ENCODE results near the gene MEIS1. TPM values are rescaled to one million over a fixed set of nuclear protein-coding genes. Genes with fewer than 3 reads are reported as not detected.

The MEIS1 gene
- total RNA-seq, 3 donors from 2014 or later = 23.2 to 196 (median 33.4) TPM

DNA sequence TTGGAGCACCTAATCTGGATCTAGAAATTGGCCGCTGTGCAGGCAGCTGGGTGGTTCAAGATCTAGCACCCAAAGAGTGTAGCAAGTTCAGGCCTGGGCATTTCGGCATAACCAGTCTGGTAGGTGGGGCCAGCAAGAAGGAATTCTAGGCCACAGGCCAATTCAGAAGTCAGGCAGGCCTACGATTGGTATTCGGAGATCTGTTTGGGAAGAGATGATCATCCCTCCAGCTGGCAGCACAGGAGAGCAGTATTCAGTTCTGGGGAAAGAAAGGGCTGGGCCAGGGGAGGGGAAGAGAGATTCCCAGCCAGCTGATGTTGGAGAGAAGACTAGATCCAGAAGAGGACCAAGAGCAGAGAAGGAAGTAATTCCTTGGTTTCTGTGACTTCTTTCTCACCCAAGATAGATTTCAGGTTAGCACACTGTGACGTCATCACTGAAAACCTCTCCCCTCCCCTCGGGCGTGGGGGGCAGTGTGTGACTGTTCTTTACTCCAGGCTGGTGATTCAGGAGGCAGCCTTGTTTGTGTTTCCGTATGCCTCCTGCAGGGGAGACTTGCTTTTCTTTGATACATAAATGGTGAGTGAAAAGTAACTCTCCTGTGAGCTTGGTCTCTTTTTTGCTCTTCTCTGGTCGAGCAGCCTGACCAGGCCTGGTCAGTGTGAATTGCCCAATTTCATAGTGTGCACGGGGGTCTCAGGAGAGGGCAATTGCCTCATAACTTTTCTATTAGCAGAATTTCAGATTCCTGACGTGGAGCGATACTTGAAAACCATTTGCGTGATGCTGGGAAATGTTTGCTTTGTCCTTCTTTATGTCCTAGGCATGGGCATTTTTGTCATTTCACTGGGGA is 61.1 kb downstream of the MEIS1 start:
- intact Hi-C loops (cut with DNase I, micrococcal nuclease) = no loop called here
- Histone ChIP-seq H3K4me3 (no peak overlapping the region), H3K4me1 (ENCODE audit: low read depth) (peaks cover 12% of the 10 kb centered on the region), H3K36me3 (ENCODE audit: low read depth) (no peaks in the 10 kb centered on the region), H3K9me3 (no peaks in the 10 kb centered on the region)
- peak; percentile 42 for ATAC-seq
- DNase-seq = no peak
- TF ChIP-seq CTCF (IDR thresholded peaks at IDR 0.05) = no peak

DNA sequence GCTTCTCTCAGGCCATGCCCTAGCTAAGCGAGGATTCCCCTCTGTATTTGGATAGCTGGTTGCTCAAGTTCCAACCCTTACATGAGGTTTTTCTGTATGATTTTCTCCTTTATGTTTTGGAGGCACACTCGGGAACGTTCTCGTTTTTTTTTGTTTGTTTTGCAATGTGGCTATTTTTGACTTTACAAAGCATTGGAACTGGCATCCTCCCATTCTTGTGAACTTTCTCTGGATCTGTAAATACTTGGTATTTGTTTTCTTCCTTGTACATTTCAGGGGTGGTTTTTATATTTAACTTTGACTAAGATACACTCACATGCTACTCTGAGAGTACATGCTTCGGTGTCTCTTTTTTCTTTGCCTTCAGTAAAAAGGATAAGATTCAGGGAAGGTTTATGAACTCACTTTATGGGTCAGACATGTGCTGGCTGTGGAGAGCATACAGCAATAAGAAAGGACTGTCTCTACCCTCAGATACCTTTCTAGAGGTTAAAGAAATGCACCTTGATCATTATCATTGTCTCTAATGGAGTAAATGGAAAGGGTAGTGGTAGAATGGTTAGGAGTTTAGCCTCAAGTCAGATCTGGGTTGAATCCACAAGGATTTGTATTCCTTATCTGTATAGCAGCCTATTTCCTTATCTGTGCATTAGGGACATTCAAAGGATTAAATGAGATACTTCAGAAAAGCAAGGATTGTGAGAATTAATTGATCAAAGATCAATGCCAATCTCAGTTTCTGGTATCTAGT is 61.9 kb downstream of the MEIS1 start:
- no peak for DNase-seq

DNA sequence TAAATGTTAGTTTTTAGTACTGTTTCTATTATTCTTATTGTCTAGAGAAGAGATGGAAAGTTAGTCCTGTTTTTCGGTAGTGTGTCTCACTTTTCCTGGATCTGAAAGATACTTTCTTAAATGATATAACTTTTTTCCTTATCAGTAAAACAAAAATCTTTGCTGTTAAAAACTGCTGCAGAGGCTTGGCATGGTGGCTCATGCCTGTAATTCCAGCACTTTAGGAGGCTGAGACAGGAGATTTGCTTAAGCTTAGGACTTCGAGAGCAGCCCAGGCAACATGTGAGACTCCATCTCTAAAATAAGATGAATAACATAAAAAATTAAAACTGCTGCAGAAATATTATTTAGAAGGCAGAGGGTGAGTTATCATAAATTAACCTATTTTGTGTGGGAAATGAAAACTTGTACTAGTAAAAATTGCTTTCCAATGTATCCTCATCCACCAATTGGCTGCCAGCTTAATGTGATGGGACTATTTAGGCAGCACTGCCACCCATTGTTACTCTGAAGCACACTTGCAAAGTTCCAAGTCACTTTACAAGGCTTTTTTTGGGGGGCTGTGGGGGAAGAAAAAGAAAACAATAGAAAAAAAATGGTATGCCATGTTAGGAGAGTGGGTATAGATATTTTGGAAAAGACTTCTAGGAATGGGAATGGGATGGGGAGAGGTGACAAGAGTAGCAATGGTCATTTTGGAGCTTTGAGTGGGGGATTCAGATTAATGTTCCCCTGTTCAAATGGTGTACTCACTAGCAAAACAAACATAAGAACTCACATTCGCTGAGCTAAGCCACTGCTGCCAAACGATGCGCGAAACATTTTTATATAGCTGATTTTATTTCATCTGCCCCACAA is 62.7 kb downstream of the MEIS1 start:
- intact Hi-C loops (cut with DNase I, micrococcal nuclease) = no loop called here
- no peaks in the 10 kb centered on the region for H3K36me3 ChIP-seq (ENCODE audit: low read depth)
- no peak overlapping the region for H3K4me3 ChIP-seq
- ATAC-seq (no peak), DNase-seq (no peak)
- no peak for TF ChIP-seq CTCF (IDR thresholded peaks at IDR 0.05)
- no peaks in the 10 kb centered on the region for H3K9me3 ChIP-seq
- peaks cover 7% of the 10 kb centered on the region for H3K4me1 ChIP-seq (ENCODE audit: low read depth)

More for the DNA sequence above, 61.9 kb downstream of the MEIS1 start:
- Histone ChIP-seq H3K9me3 (no peaks in the 10 kb centered on the region), H3K4me1 (ENCODE audit: low read depth) (peaks cover 12% of the 10 kb centered on the region), H3K4me3 (no peak overlapping the region), H3K36me3 (ENCODE audit: low read depth) (no peaks in the 10 kb centered on the region)
- TF ChIP-seq CTCF (IDR thresholded peaks at IDR 0.05) = no peak
- intact Hi-C loops (cut with DNase I, micrococcal nuclease) = no loop called here
- no peak for ATAC-seq

GRCh38 chr2:66498289-66498975 is 63.5 kb downstream of the MEIS1 start:
- H3K4me1 ChIP-seq (ENCODE audit: low read depth) = peaks cover 7% of the 10 kb centered on the region
- intact Hi-C loops (cut with DNase I, micrococcal nuclease) = no loop called here
- H3K9me3 ChIP-seq = no peaks in the 10 kb centered on the region
- ATAC-seq (no peak), DNase-seq (no peak)
- H3K4me3 ChIP-seq = no peak overlapping the region
- H3K36me3 ChIP-seq (ENCODE audit: low read depth) = no peaks in the 10 kb centered on the region
- no peak for TF ChIP-seq CTCF (IDR thresholded peaks at IDR 0.05)

- ATAC-seq (no peak), DNase-seq (no peak)
- no peak overlapping the region for H3K4me3 ChIP-seq
- no peaks in the 10 kb centered on the region for H3K9me3 ChIP-seq
- no peaks in the 10 kb centered on the region for H3K36me3 ChIP-seq (ENCODE audit: low read depth)
- peaks cover 2% of the 10 kb centered on the region for H3K4me1 ChIP-seq (ENCODE audit: low read depth)
- intact Hi-C loops (cut with DNase I, micrococcal nuclease) = no loop called here
- no peak for TF ChIP-seq CTCF (IDR thresholded peaks at IDR 0.05)
These were observed 66.3 kb downstream of the MEIS1 start for GRCh38 chr2:66501267-66501666.
